ENCODE measurements around the gene CCNY.

CCNY gene

DNA sequence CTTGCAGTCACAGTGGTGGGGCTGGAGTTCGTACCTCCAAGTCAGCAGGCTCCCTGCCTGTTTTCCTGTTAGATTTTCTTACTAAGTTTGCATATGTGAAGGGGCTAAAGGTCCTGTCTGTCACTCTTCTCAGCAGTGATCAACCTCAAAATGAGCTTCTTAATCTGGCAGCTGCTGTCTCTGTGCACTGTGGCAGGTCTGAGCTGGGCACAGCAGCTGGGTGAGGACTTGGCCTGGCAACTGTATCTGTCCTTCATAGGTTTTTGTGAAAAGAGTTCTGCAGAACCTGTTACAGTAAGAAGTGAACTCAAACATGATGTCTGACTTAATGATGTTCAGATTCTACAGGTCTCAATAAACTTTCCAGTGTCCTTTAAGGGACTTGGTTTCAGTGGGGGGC, 237.5 kb downstream of the CCNY start:
- no peak overlapping the region for H3K9ac ChIP-seq (ENCODE audit: insufficient read length, low read depth)
- DNase-seq (ENCODE audit: low read depth, low spot score): no peak
- no peak overlapping the region for H3K4me3 ChIP-seq (ENCODE audit: insufficient read length, low read depth)
- no peaks in the 10 kb centered on the region for H3K4me1 ChIP-seq (ENCODE audit: insufficient read depth, insufficient read length)
- TF ChIP-seq SUZ12 (IDR thresholded peaks at IDR 0.05; ENCODE audit: extremely low read depth, insufficient read depth, insufficient read length) (no peak), ZNF274 (IDR thresholded peaks at IDR 0.05; ENCODE audit: low read depth, low read length) (no peak), YY1 (IDR thresholded peaks at IDR 0.05; ENCODE audit: insufficient read depth, insufficient read length) (no peak)
- H3K27me3 ChIP-seq (ENCODE audit: insufficient read depth, insufficient read length): no peaks in the 10 kb centered on the region
- H3K36me3 ChIP-seq (ENCODE audit: insufficient read depth, insufficient read length, low read length): peaks cover 9% of the 10 kb centered on the region
- no peaks in the 10 kb centered on the region for H3K9me3 ChIP-seq (ENCODE audit: insufficient read depth, low read length)

DNA sequence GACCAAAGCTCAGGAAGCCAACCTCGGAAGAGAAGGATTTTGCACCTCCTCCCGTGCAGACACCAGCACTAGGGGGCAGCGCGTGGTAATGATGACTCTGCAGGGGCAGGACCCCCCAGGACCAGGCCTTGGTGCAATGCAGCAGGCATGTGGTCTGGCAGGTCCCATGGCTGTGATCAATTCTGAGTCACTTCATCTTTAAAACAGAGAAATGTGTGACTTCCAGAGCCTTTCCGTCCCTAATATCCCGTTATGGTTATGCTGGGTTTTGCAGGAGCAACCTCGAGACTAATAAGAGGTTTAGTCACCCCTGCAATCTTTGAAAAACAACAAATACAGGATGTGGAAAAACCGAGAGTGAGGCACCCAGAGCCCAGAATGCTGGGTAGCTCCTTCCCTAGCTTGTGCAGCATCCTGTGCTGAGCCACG, 238.6 kb downstream of the CCNY start:
- no peak for DNase-seq (ENCODE audit: low read depth, low spot score)
- Histone ChIP-seq H3K4me1 (ENCODE audit: insufficient read depth, insufficient read length) (no peaks in the 10 kb centered on the region), H3K36me3 (ENCODE audit: insufficient read depth, insufficient read length, low read length) (peaks cover 3% of the 10 kb centered on the region), H3K9ac (ENCODE audit: insufficient read length, low read depth) (no peak overlapping the region), H3K9me3 (ENCODE audit: insufficient read depth, low read length) (no peaks in the 10 kb centered on the region), H3K4me3 (ENCODE audit: insufficient read length, low read depth) (no peak overlapping the region), H3K27me3 (ENCODE audit: insufficient read depth, insufficient read length) (no peaks in the 10 kb centered on the region)
- no peak for TF ChIP-seq YY1 (IDR thresholded peaks at IDR 0.05; ENCODE audit: insufficient read depth, insufficient read length)
- no peak for TF ChIP-seq SUZ12 (IDR thresholded peaks at IDR 0.05; ENCODE audit: extremely low read depth, insufficient read depth, insufficient read length)
- TF ChIP-seq ZNF274 (IDR thresholded peaks at IDR 0.05; ENCODE audit: low read depth, low read length): no peak

DNA sequence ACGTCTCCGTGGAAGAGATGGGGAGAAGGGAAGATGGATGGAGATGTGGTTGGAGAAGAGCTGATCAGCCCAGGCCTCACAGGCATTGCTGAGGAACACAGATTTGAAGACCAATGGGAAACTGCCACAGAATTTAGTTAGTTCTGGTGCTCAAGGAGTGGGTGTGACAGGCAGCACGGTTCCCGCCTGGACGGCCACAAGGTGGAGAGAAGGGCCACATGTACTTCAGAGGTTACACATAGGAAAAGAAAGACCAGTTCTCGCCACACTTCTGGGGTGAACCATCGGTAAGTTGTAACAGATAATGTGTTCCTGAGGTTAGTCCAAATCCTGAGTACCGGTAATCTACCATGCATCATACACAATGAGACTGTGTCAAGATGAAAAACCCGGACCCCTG, 239.3 kb downstream of the CCNY start:
- no peak for DNase-seq (ENCODE audit: low read depth, low spot score)

DNA sequence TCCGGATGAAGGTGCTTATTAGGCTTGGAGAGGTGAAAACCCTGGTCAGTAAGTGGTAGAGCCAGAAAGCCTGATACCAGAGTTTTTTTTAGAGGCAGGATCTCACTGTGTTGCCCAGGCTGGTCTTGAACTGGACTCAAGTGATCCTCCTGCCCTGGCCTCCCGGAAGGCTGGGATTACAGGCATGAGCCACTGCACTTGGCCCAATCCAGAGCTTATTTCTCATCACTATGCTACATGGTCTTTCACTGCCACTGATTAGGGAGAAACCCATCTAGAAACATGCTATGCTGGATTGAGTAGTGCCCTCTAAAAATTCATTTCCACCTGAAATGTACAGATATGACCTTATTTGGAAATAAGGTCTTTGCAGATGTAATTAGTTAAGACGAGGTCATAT, 240.4 kb downstream of the CCNY start:
- Histone ChIP-seq H3K4me3 (ENCODE audit: insufficient read length, low read depth) (no peak overlapping the region), H3K9ac (ENCODE audit: insufficient read length, low read depth) (no peak overlapping the region), H3K36me3 (ENCODE audit: insufficient read depth, insufficient read length, low read length) (no peaks in the 10 kb centered on the region), H3K27me3 (ENCODE audit: insufficient read depth, insufficient read length) (no peaks in the 10 kb centered on the region), H3K4me1 (ENCODE audit: insufficient read depth, insufficient read length) (no peaks in the 10 kb centered on the region), H3K9me3 (ENCODE audit: insufficient read depth, low read length) (no peaks in the 10 kb centered on the region)
- DNase-seq (ENCODE audit: low read depth, low spot score): no peak
- no peak for TF ChIP-seq YY1 (IDR thresholded peaks at IDR 0.05; ENCODE audit: insufficient read depth, insufficient read length)
- TF ChIP-seq ZNF274 (IDR thresholded peaks at IDR 0.05; ENCODE audit: low read depth, low read length): no peak
- no peak for TF ChIP-seq SUZ12 (IDR thresholded peaks at IDR 0.05; ENCODE audit: extremely low read depth, insufficient read depth, insufficient read length)

More for the DNA sequence above, 239.3 kb downstream of the CCNY start:
- Histone ChIP-seq H3K36me3 (ENCODE audit: insufficient read depth, insufficient read length, low read length) (peaks cover under 1% of the 10 kb centered on the region), H3K27me3 (ENCODE audit: insufficient read depth, insufficient read length) (no peaks in the 10 kb centered on the region), H3K9ac (ENCODE audit: insufficient read length, low read depth) (no peak overlapping the region), H3K4me1 (ENCODE audit: insufficient read depth, insufficient read length) (no peaks in the 10 kb centered on the region), H3K9me3 (ENCODE audit: insufficient read depth, low read length) (no peaks in the 10 kb centered on the region), H3K4me3 (ENCODE audit: insufficient read length, low read depth) (no peak overlapping the region)
- TF ChIP-seq ZNF274 (IDR thresholded peaks at IDR 0.05; ENCODE audit: low read depth, low read length): no peak
- TF ChIP-seq YY1 (IDR thresholded peaks at IDR 0.05; ENCODE audit: insufficient read depth, insufficient read length): no peak
- TF ChIP-seq SUZ12 (IDR thresholded peaks at IDR 0.05; ENCODE audit: extremely low read depth, insufficient read depth, insufficient read length): no peak

DNA sequence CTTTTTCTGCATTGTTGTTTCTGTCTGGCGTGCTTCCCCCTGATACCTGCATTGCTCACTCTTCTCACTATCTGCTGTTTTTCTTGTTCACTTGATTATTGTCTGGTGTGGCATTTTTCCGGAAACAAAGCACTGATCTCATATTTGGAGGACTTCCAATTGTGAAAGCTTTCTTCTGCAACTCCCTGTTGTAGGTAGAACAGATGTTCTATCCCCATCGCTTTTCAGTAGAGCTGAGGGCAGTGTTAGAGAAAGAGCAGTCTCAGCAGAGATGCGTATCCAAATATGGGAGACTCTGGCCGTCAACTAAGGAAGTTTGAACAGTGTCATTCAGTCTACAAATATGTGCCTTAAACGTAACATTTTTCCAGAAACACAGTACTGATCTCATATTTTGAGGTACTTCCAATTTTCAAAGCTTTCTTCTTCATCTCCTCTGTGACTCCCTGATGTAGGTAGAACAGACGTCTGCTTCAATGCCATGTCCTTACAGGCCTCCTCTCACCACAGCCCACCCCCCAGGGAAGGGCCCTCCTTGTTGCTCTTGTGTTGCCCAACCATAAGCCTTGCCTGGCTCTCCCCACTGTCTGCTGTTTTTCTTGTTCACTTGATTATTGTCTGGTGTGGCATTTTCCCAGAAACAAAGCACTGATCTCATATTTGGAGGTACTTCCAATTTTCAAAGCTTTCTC, 241.8 kb downstream of the CCNY start:
- H3K36me3 ChIP-seq (ENCODE audit: insufficient read depth, insufficient read length, low read length): no peaks in the 10 kb centered on the region
- DNase-seq (ENCODE audit: low read depth, low spot score): no peak
- no peaks in the 10 kb centered on the region for H3K27me3 ChIP-seq (ENCODE audit: insufficient read depth, insufficient read length)
- no peaks in the 10 kb centered on the region for H3K4me1 ChIP-seq (ENCODE audit: insufficient read depth, insufficient read length)
- H3K9ac ChIP-seq (ENCODE audit: insufficient read length, low read depth): no peak overlapping the region
- H3K9me3 ChIP-seq (ENCODE audit: insufficient read depth, low read length): no peaks in the 10 kb centered on the region
- TF ChIP-seq SUZ12 (IDR thresholded peaks at IDR 0.05; ENCODE audit: extremely low read depth, insufficient read depth, insufficient read length) (no peak), YY1 (IDR thresholded peaks at IDR 0.05; ENCODE audit: insufficient read depth, insufficient read length) (no peak), ZNF274 (IDR thresholded peaks at IDR 0.05; ENCODE audit: low read depth, low read length) (no peak)
- H3K4me3 ChIP-seq (ENCODE audit: insufficient read length, low read depth): no peak overlapping the region

DNA sequence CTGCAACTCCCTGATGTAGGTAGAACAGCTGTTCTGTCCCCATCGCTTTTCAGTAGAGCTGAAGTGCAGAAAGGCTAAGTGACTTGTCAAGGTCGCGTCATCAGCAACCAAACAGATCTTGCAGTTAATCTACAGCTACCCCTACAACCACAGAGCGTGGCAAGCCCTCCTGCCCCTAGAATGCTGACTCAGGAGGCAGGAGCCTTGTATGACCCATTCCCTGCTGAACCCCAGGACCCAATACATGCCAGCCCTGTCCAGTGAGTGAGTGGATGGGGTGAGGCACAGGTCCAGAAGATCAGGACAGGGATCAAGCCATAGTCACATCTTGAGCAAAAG, 242.3 kb downstream of the CCNY start:
- Histone ChIP-seq H3K4me3 (ENCODE audit: insufficient read length, low read depth) (no peak overlapping the region), H3K9ac (ENCODE audit: insufficient read length, low read depth) (no peak overlapping the region), H3K4me1 (ENCODE audit: insufficient read depth, insufficient read length) (no peaks in the 10 kb centered on the region), H3K9me3 (ENCODE audit: insufficient read depth, low read length) (no peaks in the 10 kb centered on the region), H3K27me3 (ENCODE audit: insufficient read depth, insufficient read length) (no peaks in the 10 kb centered on the region), H3K36me3 (ENCODE audit: insufficient read depth, insufficient read length, low read length) (no peaks in the 10 kb centered on the region)
- no peak for TF ChIP-seq YY1 (IDR thresholded peaks at IDR 0.05; ENCODE audit: insufficient read depth, insufficient read length)
- no peak for TF ChIP-seq ZNF274 (IDR thresholded peaks at IDR 0.05; ENCODE audit: low read depth, low read length)
- TF ChIP-seq SUZ12 (IDR thresholded peaks at IDR 0.05; ENCODE audit: extremely low read depth, insufficient read depth, insufficient read length): no peak
- DNase-seq (ENCODE audit: low read depth, low spot score): no peak

DNA sequence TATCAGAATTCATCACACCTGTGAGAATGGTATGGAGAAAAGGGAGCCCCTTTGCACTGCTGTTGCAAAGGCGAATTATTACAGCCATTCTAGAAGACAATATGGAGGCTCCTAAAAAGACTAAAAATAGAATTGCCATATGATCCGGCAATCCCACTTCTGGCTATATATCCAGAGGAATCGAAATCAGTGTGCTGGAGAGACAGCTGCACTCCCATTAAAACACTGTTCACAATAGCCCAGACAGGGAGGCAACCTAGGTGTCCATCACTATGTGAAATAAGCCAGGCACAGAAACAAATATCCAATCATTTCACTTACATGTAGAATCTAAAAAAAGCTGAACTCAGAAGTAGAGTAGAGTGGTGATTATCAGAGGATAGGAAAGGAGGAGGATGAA, 242.8 kb downstream of the CCNY start:
- Histone ChIP-seq H3K27me3 (ENCODE audit: insufficient read depth, insufficient read length) (no peaks in the 10 kb centered on the region), H3K9me3 (ENCODE audit: insufficient read depth, low read length) (no peaks in the 10 kb centered on the region), H3K9ac (ENCODE audit: insufficient read length, low read depth) (no peak overlapping the region), H3K36me3 (ENCODE audit: insufficient read depth, insufficient read length, low read length) (no peaks in the 10 kb centered on the region), H3K4me1 (ENCODE audit: insufficient read depth, insufficient read length) (no peaks in the 10 kb centered on the region), H3K4me3 (ENCODE audit: insufficient read length, low read depth) (no peak overlapping the region)
- TF ChIP-seq SUZ12 (IDR thresholded peaks at IDR 0.05; ENCODE audit: extremely low read depth, insufficient read depth, insufficient read length): no peak
- TF ChIP-seq ZNF274 (IDR thresholded peaks at IDR 0.05; ENCODE audit: low read depth, low read length): no peak
- no peak for TF ChIP-seq YY1 (IDR thresholded peaks at IDR 0.05; ENCODE audit: insufficient read depth, insufficient read length)
- DNase-seq (ENCODE audit: low read depth, low spot score): no peak
